Mesenchymal stem cell (in vitro differentiated cells and primary cell): ENCODE results near the gene AKR7A2.

ENCODE experiments used
- DNase-seq: peaks from one replicate; pipeline ENCODE4 v3.0.0-alpha.2; 2013
- H2AFZ ChIP-seq: one replicate; pipeline ENCODE4 v1.6.1; 2013; ENCODE audit warnings: low read depth, mild to moderate bottlenecking, control low read depth, inconsistent platforms, low read length, moderate library complexity
- H2AK5ac ChIP-seq: 2 replicates; pipeline ENCODE4 v1.6.1; 2013; ENCODE audit warnings: low read length, moderate library complexity, mild to moderate bottlenecking, inconsistent platforms; ENCODE audit not compliant: severe bottlenecking
- H2BK120ac ChIP-seq: one replicate; pipeline ENCODE4 v1.6.1; 2013; ENCODE audit warnings: low read depth, mild to moderate bottlenecking, inconsistent platforms, low read length, moderate library complexity
- H2BK12ac ChIP-seq, 2 experiments: one replicate each; pipeline ENCODE4 v1.6.1; 2013; ENCODE audit warnings: inconsistent platforms in 2 of 2, low read length in 2 of 2, mild to moderate bottlenecking in 2 of 2, moderate library complexity in 2 of 2, control low read depth in 1 of 2
- H2BK15ac ChIP-seq: one replicate; pipeline ENCODE4 v1.6.1; 2013; ENCODE audit warnings: mild to moderate bottlenecking, low read depth, inconsistent platforms; ENCODE audit not compliant: poor library complexity, severe bottlenecking
- H2BK5ac ChIP-seq: 2 replicates; pipeline ENCODE4 v1.6.1; 2013; ENCODE audit warnings: low read depth, mild to moderate bottlenecking, low read length, control low read depth, inconsistent platforms; ENCODE audit not compliant: poor library complexity, severe bottlenecking
- H3K14ac ChIP-seq, 2 experiments: one replicate each; pipeline ENCODE4 v1.6.1; 2013; ENCODE audit warnings: inconsistent platforms in 2 of 2, low read length in 2 of 2, control low read depth in 1 of 2, mild to moderate bottlenecking in 1 of 2, moderate library complexity in 1 of 2
- H3K18ac ChIP-seq, 2 experiments: one replicate each; pipeline ENCODE4 v1.6.1; 2013; ENCODE audit warnings: inconsistent platforms in 2 of 2, low read length in 2 of 2, control low read depth in 1 of 2, low read depth in 1 of 2, mild to moderate bottlenecking in 1 of 2
- H3K23ac ChIP-seq, 2 experiments: one replicate each; pipeline ENCODE4 v1.6.1; 2013; ENCODE audit warnings: inconsistent platforms in 2 of 2, low read length in 2 of 2, mild to moderate bottlenecking in 2 of 2, moderate library complexity in 2 of 2, control low read depth in 1 of 2
- H3K27ac ChIP-seq: 2 replicates; pipeline ENCODE4 v1.5.1; 2013; ENCODE audit warnings: mild to moderate bottlenecking, moderate library complexity, low read length, control low read depth, inconsistent platforms; ENCODE audit not compliant: poor library complexity, severe bottlenecking
- H3K27me3 ChIP-seq, 2 experiments: 2 replicates each; pipeline versions ENCODE4 v1.6.1 to v1.7.0; 2013; ENCODE audit warnings: low read length in 2 of 2, mild to moderate bottlenecking in 2 of 2, moderate library complexity in 2 of 2, control low read depth in 1 of 2, inconsistent platforms in 1 of 2; ENCODE audit not compliant: control insufficient read depth in 1 of 2, insufficient read depth in 1 of 2
- H3K36me3 ChIP-seq, 2 experiments: 2 replicates each; pipeline versions ENCODE4 v1.6.1 to v1.7.0; 2013; ENCODE audit warnings: low read length in 2 of 2, control low read depth in 1 of 2, inconsistent platforms in 1 of 2, low read depth in 1 of 2, mild to moderate bottlenecking in 1 of 2; ENCODE audit not compliant: insufficient read depth in 2 of 2, control insufficient read depth in 1 of 2
- H3K4ac ChIP-seq, 2 experiments: one replicate each; pipeline ENCODE4 v1.6.1; 2013; ENCODE audit warnings: inconsistent platforms in 2 of 2, low read length in 2 of 2, mild to moderate bottlenecking in 2 of 2, moderate library complexity in 2 of 2, control low read depth in 1 of 2, low read depth in 1 of 2
- H3K4me1 ChIP-seq: 2 replicates; pipeline ENCODE4 v1.6.1; 2013; ENCODE audit warnings: low read depth, low read length, control low read depth; ENCODE audit not compliant: control insufficient read depth, insufficient read depth
- H3K4me2 ChIP-seq: 2 replicates; pipeline ENCODE4 v1.6.1; 2013; ENCODE audit warnings: low read length, mild to moderate bottlenecking, inconsistent platforms; ENCODE audit not compliant: poor library complexity, severe bottlenecking
- H3K4me3 ChIP-seq, 2 experiments: 2 replicates each; pipeline versions ENCODE4 v1.5.1 to v1.7.0; 2013; ENCODE audit warnings: low read length in 2 of 2, mild to moderate bottlenecking in 2 of 2, control low read depth in 1 of 2, low read depth in 1 of 2; ENCODE audit not compliant: insufficient read depth in 1 of 2
- H3K79me1 ChIP-seq: replicated peaks from 2 replicates; pipeline ENCODE4 v1.6.1; 2013; ENCODE audit warnings: mild to moderate bottlenecking, control low read depth, low read length, inconsistent platforms; ENCODE audit not compliant: poor library complexity, severe bottlenecking
- H3K9ac ChIP-seq: 2 replicates; pipeline ENCODE4 v1.7.0; 2013; ENCODE audit warnings: mild to moderate bottlenecking, low read length, moderate library complexity
- H3K9me3 ChIP-seq: 2 replicates; pipeline ENCODE4 v1.7.0; 2013; ENCODE audit warnings: mild to moderate bottlenecking, low read length; ENCODE audit not compliant: control insufficient read depth
- H4K8ac ChIP-seq: one replicate; pipeline ENCODE4 v1.6.1; 2013; ENCODE audit warnings: inconsistent platforms, mild to moderate bottlenecking, low read length, moderate library complexity
- H4K91ac ChIP-seq: one replicate; pipeline ENCODE4 v1.6.1; 2013; ENCODE audit warnings: mild to moderate bottlenecking, low read length, inconsistent platforms
- WGBS: methylation state at CpG from one replicate; pipeline ENCODE4 v1.1.7; 2013; ENCODE audit warnings: mixed read lengths; 5-methylcytosine and 5-hydroxymethylcytosine counted together

AKR7A2 gene

DNA sequence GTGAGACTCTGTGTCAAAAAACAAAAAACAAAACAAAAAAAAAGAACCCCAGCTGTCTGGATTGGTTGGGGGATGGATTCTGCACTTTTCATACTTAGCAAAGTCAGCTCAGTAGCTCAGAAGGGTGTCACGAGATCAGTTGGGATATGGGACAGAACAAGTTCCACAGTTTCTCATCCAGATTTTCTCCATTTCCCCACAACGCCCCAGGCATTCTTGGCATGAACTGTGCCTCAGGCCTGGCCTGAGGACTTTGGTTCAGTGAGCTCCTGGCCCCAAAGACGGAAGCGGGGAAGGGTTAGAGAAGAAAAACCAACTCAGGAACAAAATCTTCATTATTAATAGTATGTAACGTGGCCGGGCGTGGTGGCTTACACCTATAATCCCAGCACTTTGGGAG, 1.9 kb downstream of the AKR7A2 start:
- DNase-seq, result no peak
- Histone ChIP-seq H3K9ac (peak overlapping the region; percentile 70), H4K8ac (no peak overlapping the region)

DNA sequence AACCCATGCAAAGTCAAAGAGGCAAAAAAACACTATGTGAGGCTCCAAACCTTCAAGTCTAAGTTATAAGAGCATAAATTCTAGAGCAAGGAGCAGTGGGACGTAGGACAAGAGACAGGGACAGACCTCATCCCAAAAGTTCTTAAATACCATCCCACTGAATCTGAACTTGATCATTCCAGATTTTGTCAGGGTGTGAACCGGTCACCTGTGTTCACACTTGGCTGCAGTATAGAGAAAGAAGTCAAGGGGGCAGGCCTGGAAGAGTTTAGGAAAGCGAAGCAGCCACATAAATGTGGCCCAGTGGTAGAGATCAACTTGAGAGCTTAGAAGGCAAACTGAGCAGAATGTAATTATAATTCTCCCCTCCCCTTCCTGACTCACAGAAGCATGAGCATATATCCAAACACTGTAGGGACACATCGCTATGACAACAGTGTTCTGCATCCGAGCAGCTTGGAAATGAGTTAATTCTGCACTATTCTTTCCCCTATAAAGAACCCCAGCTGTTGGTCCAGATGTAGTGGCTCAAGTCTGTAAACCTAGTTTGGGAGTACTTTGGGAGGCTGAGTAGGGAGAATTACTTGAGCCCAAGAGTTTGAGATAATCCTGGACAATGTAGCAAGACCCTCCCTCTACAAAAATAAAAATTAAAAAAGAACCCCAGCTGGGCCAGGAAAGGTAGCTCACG, 2.7 kb downstream of the AKR7A2 start:
- no peak overlapping the region for H2BK120ac ChIP-seq
- no peak overlapping the region for H3K14ac ChIP-seq
- H3K4me2 ChIP-seq, result no peak overlapping the region
- H3K4ac ChIP-seq, result no peak overlapping the region
- no peak overlapping the region for H2AK5ac ChIP-seq
- 94% methylated on average over 5 of the region's 6 CpGs for WGBS
- no peak overlapping the region for H4K91ac ChIP-seq
- no peak overlapping the region for H3K23ac ChIP-seq
- no peak overlapping the region for H2AFZ ChIP-seq
- no peaks in the 10 kb centered on the region for H3K9me3 ChIP-seq
- peaks cover 45 to 54% of the 10 kb centered on the region in 2 experiments for H3K36me3 ChIP-seq
- no peak overlapping the region for H3K27ac ChIP-seq
- no peak overlapping the region for H3K18ac ChIP-seq
- H3K9ac ChIP-seq, result peak overlapping the region; percentile 70
- peaks cover 44% of the 10 kb centered on the region for H3K79me1 ChIP-seq
- no peak overlapping the region for H2BK15ac ChIP-seq
- H3K27me3 ChIP-seq, result no peaks in the 10 kb centered on the region
- no peak overlapping the region for H2BK12ac ChIP-seq
- no peak overlapping the region for H2BK5ac ChIP-seq
- no peak overlapping the region for H4K8ac ChIP-seq
- peak; percentile 93 for DNase-seq
- no peak overlapping the region for H3K4me3 ChIP-seq
- H3K4me1 ChIP-seq, result peaks cover 23% of the 10 kb centered on the region

More for the DNA sequence above, 1.9 kb downstream of the AKR7A2 start:
- no peaks in the 10 kb centered on the region for H3K9me3 ChIP-seq
- H3K27me3 ChIP-seq, result no peaks in the 10 kb centered on the region
- no peak overlapping the region for H3K18ac ChIP-seq
- H3K4me2 ChIP-seq, result no peak overlapping the region
- H3K79me1 ChIP-seq, result peaks cover 48% of the 10 kb centered on the region
- no peak overlapping the region for H3K27ac ChIP-seq
- H3K14ac ChIP-seq, result no peak overlapping the region
- no peak overlapping the region for H2BK5ac ChIP-seq
- H2BK120ac ChIP-seq, result no peak overlapping the region
- 100% methylated on average over 7 of the region's 7 CpGs for WGBS
- no peak overlapping the region for H3K4ac ChIP-seq
- no peak overlapping the region for H2BK15ac ChIP-seq
- no peak overlapping the region for H2AK5ac ChIP-seq
- H3K36me3 ChIP-seq, result peaks cover 42 to 47% of the 10 kb centered on the region in 2 experiments
- no peak overlapping the region for H2BK12ac ChIP-seq
- H3K4me3 ChIP-seq, result no peak overlapping the region
- H4K91ac ChIP-seq, result no peak overlapping the region
- no peak overlapping the region for H3K23ac ChIP-seq
- no peak overlapping the region for H2AFZ ChIP-seq
- H3K4me1 ChIP-seq, result peaks cover 27% of the 10 kb centered on the region

DNA sequence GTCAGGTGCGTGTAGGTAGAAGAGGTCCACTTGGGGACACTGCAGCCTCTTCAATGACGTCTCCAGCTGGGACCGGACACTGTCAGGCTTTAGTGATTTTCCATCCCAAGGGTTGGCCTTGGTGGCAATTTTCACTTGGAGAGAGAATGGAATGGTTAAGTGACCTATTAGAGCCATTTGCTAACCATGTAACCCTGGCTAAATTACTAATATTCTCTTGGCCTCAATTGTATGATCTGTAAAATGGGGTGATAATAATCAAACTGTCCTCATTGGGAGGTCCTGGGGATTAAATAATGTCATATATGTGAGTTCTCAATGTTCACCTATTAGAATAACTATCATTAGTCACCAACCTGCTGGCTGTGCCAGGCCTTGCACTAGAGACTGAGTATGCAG, 3.4 kb downstream of the AKR7A2 start:
- peaks cover 20% of the 10 kb centered on the region for H3K4me1 ChIP-seq
- no peak overlapping the region for H4K91ac ChIP-seq
- WGBS, result 100% methylated on average over 3 of the region's 3 CpGs
- no peak overlapping the region for H2AK5ac ChIP-seq
- H3K4me3 ChIP-seq, result no peak overlapping the region
- no peak for DNase-seq
- no peaks in the 10 kb centered on the region for H3K27me3 ChIP-seq
- no peak overlapping the region for H3K4me2 ChIP-seq
- H3K36me3 ChIP-seq, result peaks cover 45 to 54% of the 10 kb centered on the region in 2 experiments
- H3K79me1 ChIP-seq, result peaks cover 37% of the 10 kb centered on the region
- no peak overlapping the region for H4K8ac ChIP-seq
- no peak overlapping the region for H2BK5ac ChIP-seq
- H3K23ac ChIP-seq, result no peak overlapping the region
- no peak overlapping the region for H2BK12ac ChIP-seq
- H2AFZ ChIP-seq, result no peak overlapping the region
- no peak overlapping the region for H2BK120ac ChIP-seq
- H3K9me3 ChIP-seq, result no peaks in the 10 kb centered on the region
- H3K4ac ChIP-seq, result no peak overlapping the region
- H3K14ac ChIP-seq, result no peak overlapping the region
- H2BK15ac ChIP-seq, result no peak overlapping the region
- H3K18ac ChIP-seq, result no peak overlapping the region
- H3K9ac ChIP-seq, result peak overlapping the region; percentile 70
- H3K27ac ChIP-seq, result no peak overlapping the region

DNA sequence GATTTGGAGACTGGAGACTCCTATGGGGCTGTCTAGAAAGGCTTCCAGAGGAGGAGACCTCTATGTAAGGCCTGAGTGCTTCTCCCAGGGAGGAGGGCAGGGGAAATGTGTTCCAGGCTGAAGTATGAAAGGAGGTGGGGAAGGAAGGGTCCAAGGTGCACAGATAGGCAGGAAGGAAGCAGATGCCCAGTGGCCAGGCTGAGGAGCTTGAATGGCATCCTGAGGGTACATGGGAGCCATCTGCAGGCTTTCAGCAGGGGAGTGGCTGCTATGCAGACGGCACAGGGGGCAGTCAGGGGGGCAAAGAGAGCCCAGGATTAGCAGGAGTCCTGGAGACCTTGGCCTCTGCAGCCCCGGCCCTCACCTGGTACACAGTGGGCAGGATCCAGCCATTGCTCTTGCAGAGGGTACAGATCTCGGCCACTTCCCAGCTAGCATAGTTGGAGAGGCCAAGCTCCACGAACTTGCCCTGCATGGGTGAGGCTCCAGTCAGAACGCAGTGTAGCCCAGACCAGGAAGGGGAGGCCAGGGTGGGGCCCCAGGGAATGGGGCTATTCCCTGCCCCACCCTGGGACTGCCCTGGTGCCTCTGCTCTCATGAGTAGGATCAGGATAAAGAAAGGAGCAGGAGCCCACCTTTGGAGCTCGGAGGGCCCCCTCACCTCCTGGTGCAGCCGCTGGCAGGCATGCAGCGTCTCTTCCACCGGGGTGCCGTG, 4.0 kb downstream of the AKR7A2 start:
- Histone ChIP-seq H3K4me2 (no peak overlapping the region), H3K4me3 (no peak overlapping the region), H4K91ac (no peak overlapping the region), H2BK12ac (no peak overlapping the region), H3K27me3 (no peaks in the 10 kb centered on the region), H2BK120ac (no peak overlapping the region), H3K23ac (no peak overlapping the region), H2AK5ac (no peak overlapping the region), H3K9me3 (no peaks in the 10 kb centered on the region), H3K4me1 (peaks cover 16% of the 10 kb centered on the region), H3K14ac (no peak overlapping the region), H3K36me3 (peaks cover 49 to 57% of the 10 kb centered on the region in 2 experiments), H2AFZ (no peak overlapping the region), H3K27ac (no peak overlapping the region), H3K18ac (no peak overlapping the region), H4K8ac (no peak overlapping the region), H3K79me1 (peaks cover 34% of the 10 kb centered on the region), H3K9ac (no peak overlapping the region), H2BK15ac (no peak overlapping the region), H2BK5ac (no peak overlapping the region), H3K4ac (no peak overlapping the region)
- 94% methylated on average over 10 of the region's 10 CpGs for WGBS
- DNase-seq, result no peak
